HepG2 (cell line): ENCODE results near the gene BID.

Experiments used
- ATF2 ChIP-seq: sonication (generic); formaldehyde crosslinking; IDR thresholded peaks from 2 replicates; pipeline ENCODE4 v1.4.0; 2020; ENCODE audit warnings: missing genetic modification reagents
- ATRX ChIP-seq: sonication (generic); formaldehyde crosslinking; IDR thresholded peaks from 2 replicates; pipeline ENCODE4 v1.4.0; 2020; ENCODE audit warnings: missing genetic modification reagents, borderline replicate concordance
- BRCA1 ChIP-seq: sonication (generic); formaldehyde crosslinking; IDR thresholded peaks from 2 replicates; pipeline ENCODE4 v1.4.0; 2020; ENCODE audit warnings: missing genetic modification reagents
- ETV5 ChIP-seq: IDR thresholded peaks from 2 replicates; pipeline ENCODE4 v1.6.1; 2018; ENCODE audit warnings: missing biosample characterization, missing genetic modification reagents, inconsistent platforms, borderline replicate concordance
- EZH2 ChIP-seq: conservative IDR thresholded peaks from 2 replicates; pipeline ENCODE4 v1.6.1; 2012; ENCODE audit warnings: mild to moderate bottlenecking, low read depth, low read length, moderate library complexity
- HNRNPUL1 ChIP-seq: fragments of 200-400 bp; formaldehyde crosslinking; IDR thresholded peaks from 2 replicates; pipeline ENCODE4 v1.6.1; 2017; ENCODE audit warnings: low read depth, mild to moderate bottlenecking, low read length, moderate library complexity
- MXD4 ChIP-seq: IDR thresholded peaks from 2 replicates; pipeline ENCODE4 v1.6.1; 2016; ENCODE audit warnings: mild to moderate bottlenecking, missing biosample characterization, missing genetic modification reagents
- POLR2A ChIP-seq, 2 experiments: IDR thresholded peaks; 2 replicates each; pipeline ENCODE4 v1.6.1; 2011; ENCODE audit warnings: low read depth in 2 of 2, low read length in 2 of 2, mild to moderate bottlenecking in 1 of 2, moderate library complexity in 1 of 2; ENCODE audit not compliant: insufficient read depth in 1 of 2
- SP1 ChIP-seq, 2 experiments: fragments of 450-650 bp in 1 of 2; sonication (generic) in 1 of 2; formaldehyde crosslinking in 1 of 2; IDR thresholded peaks; 2 replicates each; pipeline versions ENCODE4 v1.4.0 to v1.6.1; 2016 to 2020; ENCODE audit warnings: missing genetic modification reagents in 1 of 2
- ZBTB33 ChIP-seq: sonication (generic); formaldehyde crosslinking; IDR thresholded peaks from 2 replicates; pipeline ENCODE4 v1.4.0; 2020; ENCODE audit warnings: missing genetic modification reagents
- ZNF10 ChIP-seq: sonication (generic); formaldehyde crosslinking; IDR thresholded peaks from 2 replicates; pipeline ENCODE4 v1.4.0; 2020; ENCODE audit warnings: mild to moderate bottlenecking, low read depth, missing genetic modification reagents, borderline replicate concordance
- ZNF547 ChIP-seq: sonication (generic); formaldehyde crosslinking; IDR thresholded peaks from 2 replicates; pipeline ENCODE4 v1.5.1; 2020; ENCODE audit warnings: mild to moderate bottlenecking, missing genetic modification reagents
- ZNF784 ChIP-seq: sonication (generic); formaldehyde crosslinking; IDR thresholded peaks from 2 replicates; pipeline ENCODE4 v1.5.1; 2020; ENCODE audit warnings: missing genetic modification reagents, mild to moderate bottlenecking, borderline replicate concordance
- TF ChIP-seq, protein P1 (sequence below): sonication (generic); formaldehyde crosslinking; IDR thresholded peaks from 2 replicates; pipeline ENCODE4 v1.5.0; 2020; ENCODE audit warnings: mild to moderate bottlenecking, missing genetic modification reagents, moderate library complexity

GRCh38 chr22:17724241-17724640, 50.0 kb downstream of the BID start:
- no peak for TF ChIP-seq MXD4 (CRISPR knock-in tag)
- no peak for TF ChIP-seq ZBTB33 (CRISPR knock-in tag)
- TF ChIP-seq ZNF547 (CRISPR knock-in tag) = no peak
- TF ChIP-seq POLR2A (IDR thresholded peaks at IDR 0.05; ENCODE audit: insufficient read depth in 1 of 2, low read depth in 2 of 2, low read length in 2 of 2) = no peak
- no peak for TF ChIP-seq ATRX (CRISPR knock-in tag)
- TF ChIP-seq ATF2 (CRISPR knock-in tag) = no peak
- no peak for TF ChIP-seq HNRNPUL1
- TF ChIP-seq, protein P1, sequence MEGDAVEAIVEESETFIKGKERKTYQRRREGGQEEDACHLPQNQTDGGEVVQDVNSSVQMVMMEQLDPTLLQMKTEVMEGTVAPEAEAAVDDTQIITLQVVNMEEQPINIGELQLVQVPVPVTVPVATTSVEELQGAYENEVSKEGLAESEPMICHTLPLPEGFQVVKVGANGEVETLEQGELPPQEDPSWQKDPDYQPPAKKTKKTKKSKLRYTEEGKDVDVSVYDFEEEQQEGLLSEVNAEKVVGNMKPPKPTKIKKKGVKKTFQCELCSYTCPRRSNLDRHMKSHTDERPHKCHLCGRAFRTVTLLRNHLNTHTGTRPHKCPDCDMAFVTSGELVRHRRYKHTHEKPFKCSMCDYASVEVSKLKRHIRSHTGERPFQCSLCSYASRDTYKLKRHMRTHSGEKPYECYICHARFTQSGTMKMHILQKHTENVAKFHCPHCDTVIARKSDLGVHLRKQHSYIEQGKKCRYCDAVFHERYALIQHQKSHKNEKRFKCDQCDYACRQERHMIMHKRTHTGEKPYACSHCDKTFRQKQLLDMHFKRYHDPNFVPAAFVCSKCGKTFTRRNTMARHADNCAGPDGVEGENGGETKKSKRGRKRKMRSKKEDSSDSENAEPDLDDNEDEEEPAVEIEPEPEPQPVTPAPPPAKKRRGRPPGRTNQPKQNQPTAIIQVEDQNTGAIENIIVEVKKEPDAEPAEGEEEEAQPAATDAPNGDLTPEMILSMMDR (CRISPR knock-in tag) = no peak
- no peak for TF ChIP-seq SP1 (IDR thresholded peaks at IDR 0.05)
- TF ChIP-seq SP1 (CRISPR knock-in tag; IDR thresholded peaks at IDR 0.05) = no peak
- no peak for TF ChIP-seq BRCA1 (CRISPR knock-in tag)
- TF ChIP-seq ZNF784 = no peak
- TF ChIP-seq EZH2 = no peak
- no peak for TF ChIP-seq ETV5 (CRISPR knock-in tag)
- no peak for TF ChIP-seq ZNF10
